HEK293 (cell line): Measurements from ENCODE around the gene TLX3.

Source experiments
- CTCF ChIA-PET: fragments of 350-600 bp; formaldehyde crosslinking; extraction: SDS; loops from one replicate; lab custom pipeline; 2021; ENCODE audit warnings: antibody characterized with exemption; lab: Yijun Ruan, JAX
- POLR2A ChIA-PET: fragments of 300-600 bp; formaldehyde crosslinking; extraction: SDS; loops from one replicate; lab custom pipeline; 2020; ENCODE audit warnings: antibody characterized with exemption, inconsistent platforms; lab: Yijun Ruan, JAX
- H3K27ac ChIP-seq: fragments of 200-500 bp; sonication (Bioruptor generic); 2 replicates; pipeline ENCODE4 v1.5.1; 2014; ENCODE audit warnings: low read depth, low read length, control low read depth, inconsistent platforms; ENCODE audit errors: extremely low read depth
- H3K36me3 ChIP-seq, 2 experiments: fragments of 200-500 bp in 1 of 2; sonication (Bioruptor generic) in 1 of 2; 1 replicate in 1 of 2; 2 replicates in 1 of 2; pipeline ENCODE4 v1.5.1; 2014 to 2017; ENCODE audit warnings: inconsistent platforms in 2 of 2, low read length in 2 of 2; ENCODE audit not compliant: control insufficient read depth in 2 of 2, insufficient read depth in 1 of 2
- H3K4me1 ChIP-seq: fragments of 200-500 bp; sonication (Bioruptor generic); 2 replicates; pipeline ENCODE4 v1.5.1; 2014; ENCODE audit warnings: mild to moderate bottlenecking, low read length, inconsistent platforms; ENCODE audit not compliant: control insufficient read depth, insufficient read depth
- H3K4me3 ChIP-seq: 2 replicates; pipeline ENCODE4 v1.5.1; 2011; ENCODE audit warnings: low read depth, mild to moderate bottlenecking, control low read depth, low read length, moderate library complexity
- H3K9me3 ChIP-seq: fragments of 200-500 bp; sonication (Bioruptor generic); 2 replicates; pipeline ENCODE4 v1.5.1; 2014; ENCODE audit warnings: low read depth, low read length, inconsistent platforms; ENCODE audit not compliant: control insufficient read depth, insufficient read depth
- BCL11A ChIP-seq: fragments of 450-650 bp; formaldehyde crosslinking; IDR thresholded peaks from 2 replicates; pipeline ENCODE4 v1.5.1; 2016; ENCODE audit warnings: low read depth, missing biosample characterization, missing genetic modification characterization
- BCL6B ChIP-seq: fragments of 450-650 bp; formaldehyde crosslinking; IDR thresholded peaks from 2 replicates; pipeline ENCODE4 v1.5.1; 2017; ENCODE audit warnings: missing biosample characterization, missing genetic modification characterization
- CTCF ChIP-seq: fragments of 450-650 bp; formaldehyde crosslinking; IDR thresholded peaks from 2 replicates; pipeline ENCODE4 v1.5.1; 2016; ENCODE audit warnings: missing biosample characterization, missing genetic modification characterization
- ELK4 ChIP-seq: IDR thresholded peaks from 2 replicates; pipeline ENCODE4 v1.6.1; 2011; ENCODE audit warnings: mild to moderate bottlenecking, low read depth, low read length, borderline replicate concordance
- GLIS1 ChIP-seq: fragments of 450-650 bp; formaldehyde crosslinking; IDR thresholded peaks from 2 replicates; pipeline ENCODE4 v1.5.1; 2016; ENCODE audit warnings: missing biosample characterization, missing genetic modification characterization
- PRDM10 ChIP-seq: fragments of 450-650 bp; formaldehyde crosslinking; IDR thresholded peaks from 2 replicates; pipeline ENCODE4 v1.5.1; 2016; ENCODE audit warnings: missing biosample characterization, missing genetic modification characterization
- ZBTB44 ChIP-seq: fragments of 450-650 bp; IDR thresholded peaks from 2 replicates; pipeline ENCODE4 v1.5.1; 2018; ENCODE audit warnings: missing biosample characterization, mild to moderate bottlenecking, missing genetic modification characterization
- ZNF148 ChIP-seq: fragments of 450-650 bp; formaldehyde crosslinking; IDR thresholded peaks from 2 replicates; pipeline ENCODE4 v1.5.0; 2017; ENCODE audit warnings: missing biosample characterization, missing genetic modification characterization, borderline replicate concordance
- ZNF2 ChIP-seq: fragments of 450-650 bp; formaldehyde crosslinking; IDR thresholded peaks from 2 replicates; pipeline ENCODE4 v1.5.1; 2016; ENCODE audit warnings: missing biosample characterization, missing genetic modification characterization
- ZNF302 ChIP-seq: fragments of 450-650 bp; formaldehyde crosslinking; IDR thresholded peaks from 2 replicates; pipeline ENCODE4 v1.5.1; 2016; ENCODE audit warnings: missing biosample characterization, missing genetic modification characterization, low read depth
- ZNF335 ChIP-seq: fragments of 450-650 bp; formaldehyde crosslinking; conservative IDR thresholded peaks from 2 replicates; pipeline ENCODE4 v1.5.1; 2016; ENCODE audit warnings: missing biosample characterization, missing genetic modification characterization
- ZNF341 ChIP-seq: fragments of 450-650 bp; formaldehyde crosslinking; IDR thresholded peaks from 2 replicates; pipeline ENCODE4; 2016; ENCODE audit warnings: low read depth, missing biosample characterization, missing genetic modification characterization
- ZNF571 ChIP-seq: fragments of 450-650 bp; formaldehyde crosslinking; IDR thresholded peaks from 2 replicates; pipeline ENCODE4 v1.5.0; 2017; ENCODE audit warnings: missing biosample characterization, missing genetic modification characterization
- ZNF629 ChIP-seq: fragments of 450-650 bp; formaldehyde crosslinking; IDR thresholded peaks from 2 replicates; pipeline ENCODE4 v1.5.1; 2017; ENCODE audit warnings: missing biosample characterization, missing genetic modification characterization
- ZNF654 ChIP-seq: fragments of 450-650 bp; formaldehyde crosslinking; IDR thresholded peaks from 2 replicates; pipeline ENCODE4 v1.5.1; 2016; ENCODE audit warnings: low read depth, missing biosample characterization, missing genetic modification characterization
- ZSCAN5A ChIP-seq: fragments of 450-650 bp; formaldehyde crosslinking; IDR thresholded peaks from 2 replicates; pipeline ENCODE4 v1.5.1; 2016; ENCODE audit warnings: missing biosample characterization, missing genetic modification characterization

The TLX3 gene

GRCh38 chr5:171336521-171337209 lies 27.6 kb downstream of the TLX3 start:
- no peaks in the 10 kb centered on the region for H3K9me3 ChIP-seq
- no peak overlapping the region for H3K27ac ChIP-seq
- ChIA-PET POLR2A (no interaction called here), CTCF (interaction anchor here (0.7 to 4.4 kb wide), 11 partner anchors 13 to 635 kb away, joined by 3 to 63 read pairs (median 3); no protein-coding TSS in a partner anchor)
- H3K4me1 ChIP-seq: no peaks in the 10 kb centered on the region
- TF ChIP-seq CTCF (tag by site-specific recombination): peak; percentile 45; the same call in 1 of the 2 replicates
- 0 out of 2 replicates have a peak, but pooled peaks have one; percentile 42 for TF ChIP-seq ZNF335
- TF ChIP-seq ZNF654 (tag by site-specific recombination): peak; percentile 50
- TF ChIP-seq ELK4: no peak
- TF ChIP-seq PRDM10 (tag by site-specific recombination): no peak
- 0 out of 2 replicates have a peak, but pooled peaks have one; percentile 35 for TF ChIP-seq ZBTB44 (tag by site-specific recombination)
- H3K4me3 ChIP-seq: peak overlapping the region; percentile 43
- no peaks in the 10 kb centered on the region for H3K36me3 ChIP-seq

- Histone ChIP-seq H3K4me1 (no peaks in the 10 kb centered on the region), H3K36me3 (no peaks in the 10 kb centered on the region), H3K4me3 (peak overlapping the region; percentile 43), H3K9me3 (no peaks in the 10 kb centered on the region), H3K27ac (no peak overlapping the region)
- POLR2A ChIA-PET: no interaction called here
- CTCF ChIA-PET: interaction anchor here (0.7 to 4.4 kb wide), 11 partner anchors 10 to 1114 kb away, joined by 3 to 63 read pairs (median 4); no protein-coding TSS in a partner anchor
- no peak for TF ChIP-seq ZNF571 (tag by site-specific recombination)
- TF ChIP-seq ZNF148 (tag by site-specific recombination): no peak
- TF ChIP-seq ZNF629 (tag by site-specific recombination): no peak
- TF ChIP-seq ZNF302 (tag by site-specific recombination): no peak
- TF ChIP-seq GLIS1 (tag by site-specific recombination): no peak
- no peak for TF ChIP-seq ZSCAN5A (tag by site-specific recombination)
- no peak for TF ChIP-seq BCL6B
- no peak for TF ChIP-seq ZNF341
- no peak for TF ChIP-seq ZNF2 (tag by site-specific recombination)
- TF ChIP-seq BCL11A (tag by site-specific recombination): no peak
Measured at GRCh38 chr5:171337210-171337569, 28.1 kb downstream of the TLX3 start.
